IMR-90 (cell line): Measurements from ENCODE around the gene PPM1L. TPM values are rescaled to one million over a fixed set of nuclear protein-coding genes. Genes with fewer than 3 reads are reported as not detected.

Experiments used
- ATAC-seq: fragments of 200-7000 bp; cut with Tn5 transposase; 2 replicates; pipeline ENCODE4 v1.9.1; 2020; ENCODE audit warnings: low read depth, mild to moderate bottlenecking, moderate library complexity
- BruUV-seq: library from RNA; stranded (reverse); fragments of 400-500 nt; replicated peaks from 2 replicates; lab custom pipeline; 2021; lab: Mats Ljungman, UMichigan
- CTCF ChIA-PET: fragments of 300-600 bp; formaldehyde crosslinking; extraction: SDS; loops from one replicate; lab custom pipeline; 2021; ENCODE audit warnings: antibody characterized with exemption; lab: Yijun Ruan, JAX
- POLR2A ChIA-PET: fragments of 300-600 bp; sonication (Branson Sonifier 250); formaldehyde crosslinking; loops from one replicate; lab custom pipeline; 2022; ENCODE audit warnings: antibody characterized with exemption; ENCODE audit not compliant: unreplicated experiment; lab: Charles Lee
- DNase-seq: peaks from one replicate; pipeline ENCODE4 v3.0.0; 2013
- H2AFZ ChIP-seq: replicated peaks from 2 replicates; pipeline ENCODE3; 2013; ENCODE audit warnings: low read length, mild to moderate bottlenecking; ENCODE audit not compliant: poor library complexity
- H2AK5ac ChIP-seq: 2 replicates; pipeline ENCODE4 v1.6.1; 2013; ENCODE audit warnings: low read depth, low read length, inconsistent platforms
- H2AK9ac ChIP-seq: replicated peaks from 2 replicates; pipeline ENCODE3; 2013; ENCODE audit warnings: mild to moderate bottlenecking, low read depth, low read length, moderate library complexity; ENCODE audit not compliant: poor library complexity
- H2BK120ac ChIP-seq: 2 replicates; pipeline ENCODE4 v1.6.1; 2013; ENCODE audit warnings: low read depth, low read length, inconsistent platforms
- H2BK15ac ChIP-seq: 3 replicates; pipeline ENCODE4 v1.6.1; 2013; ENCODE audit warnings: low read depth, low read length, inconsistent platforms
- H2BK20ac ChIP-seq: 2 replicates; pipeline ENCODE4 v1.6.1; 2013; ENCODE audit warnings: low read depth, mild to moderate bottlenecking, inconsistent platforms, low read length, moderate library complexity
- H2BK5ac ChIP-seq: 2 replicates; pipeline ENCODE4 v1.6.1; 2013; ENCODE audit warnings: mild to moderate bottlenecking, low read depth, low read length, inconsistent platforms; ENCODE audit not compliant: poor library complexity, severe bottlenecking
- H3K14ac ChIP-seq: replicated peaks from 2 replicates; pipeline ENCODE4 v1.6.1; 2013; ENCODE audit warnings: low read depth, low read length, inconsistent platforms
- H3K18ac ChIP-seq: 2 replicates; pipeline ENCODE4 v1.6.1; 2013; ENCODE audit warnings: low read depth, low read length, control low read depth
- H3K23ac ChIP-seq: 2 replicates; pipeline ENCODE4 v1.6.1; 2013; ENCODE audit warnings: low read depth, low read length, inconsistent platforms
- H3K27ac ChIP-seq: 2 replicates; pipeline ENCODE4 v1.5.1; 2013; ENCODE audit warnings: mild to moderate bottlenecking, control low read depth, low read length; ENCODE audit not compliant: insufficient read depth
- H3K27me3 ChIP-seq: 2 replicates; pipeline ENCODE4 v1.6.1; 2013; ENCODE audit warnings: low read length; ENCODE audit not compliant: control insufficient read depth, insufficient read depth
- H3K36me3 ChIP-seq: 2 replicates; pipeline ENCODE4 v1.6.1; 2013; ENCODE audit warnings: low read length, mixed read lengths; ENCODE audit not compliant: control insufficient read depth, insufficient read depth
- H3K4ac ChIP-seq: 2 replicates; pipeline ENCODE4 v1.6.1; 2013; ENCODE audit warnings: low read depth, low read length, inconsistent platforms
- H3K4me1 ChIP-seq: 2 replicates; pipeline ENCODE4 v1.6.1; 2013; ENCODE audit warnings: low read length, mixed read lengths; ENCODE audit not compliant: control insufficient read depth, insufficient read depth
- H3K4me2 ChIP-seq: 2 replicates; pipeline ENCODE4 v1.6.1; 2013; ENCODE audit warnings: low read depth, mild to moderate bottlenecking, control low read depth, low read length, moderate library complexity
- H3K4me3 ChIP-seq: 2 replicates; pipeline ENCODE4 v1.5.1; 2013; ENCODE audit warnings: low read depth, mild to moderate bottlenecking, control low read depth, low read length, moderate library complexity; ENCODE audit not compliant: insufficient read depth
- H3K56ac ChIP-seq: 2 replicates; pipeline ENCODE4 v1.6.1; 2013; ENCODE audit warnings: low read length, inconsistent platforms; ENCODE audit not compliant: insufficient read depth; ENCODE audit errors: extremely low read depth
- H3K79me1 ChIP-seq, 2 experiments: 2 replicates each; pipeline ENCODE4 v1.6.1; 2013; ENCODE audit warnings: low read length in 2 of 2, inconsistent platforms in 1 of 2, low read depth in 1 of 2
- H3K9ac ChIP-seq: 2 replicates; pipeline ENCODE4 v1.6.1; 2013; ENCODE audit warnings: low read depth, low read length, control low read depth
- H3K9me1 ChIP-seq: 2 replicates; pipeline ENCODE4 v1.6.1; 2013; ENCODE audit warnings: low read length, inconsistent platforms; ENCODE audit not compliant: insufficient read depth
- H3K9me3 ChIP-seq: 2 replicates; pipeline ENCODE4 v1.6.1; 2013; ENCODE audit warnings: low read length; ENCODE audit not compliant: control insufficient read depth, insufficient read depth
- H4K20me1 ChIP-seq: 2 replicates; pipeline ENCODE4 v1.6.1; 2013; ENCODE audit warnings: low read length, inconsistent platforms; ENCODE audit not compliant: insufficient read depth
- H4K5ac ChIP-seq: 2 replicates; pipeline ENCODE4 v1.6.1; 2013; ENCODE audit warnings: mild to moderate bottlenecking, low read depth, low read length, control low read depth
- H4K8ac ChIP-seq, 2 experiments: 2 replicates each; pipeline ENCODE4 v1.6.1; 2013; ENCODE audit warnings: low read depth in 2 of 2, low read length in 2 of 2, control low read depth in 1 of 2, inconsistent platforms in 1 of 2
- H4K91ac ChIP-seq: 2 replicates; pipeline ENCODE4 v1.6.1; 2013; ENCODE audit warnings: low read depth, low read length, inconsistent platforms; ENCODE audit not compliant: insufficient read depth
- BHLHE40 ChIP-seq: fragments of 150-350 bp; IDR thresholded peaks from 2 replicates; pipeline ENCODE4 v1.6.1; 2016; ENCODE audit warnings: mild to moderate bottlenecking, low read depth, low read length
- CTCF ChIP-seq: conservative IDR thresholded peaks from 2 replicates; pipeline ENCODE4 v1.5.1; 2012; ENCODE audit warnings: mild to moderate bottlenecking, low read depth, low read length, improper control_type of control experiment
- MXI1 ChIP-seq: IDR thresholded peaks from 2 replicates; pipeline ENCODE4 v1.6.1; 2012; ENCODE audit warnings: low read depth, mild to moderate bottlenecking, low read length, moderate library complexity, borderline replicate concordance
- RAD21 ChIP-seq: IDR thresholded peaks from 2 replicates; pipeline ENCODE4 v1.6.1; 2012; ENCODE audit warnings: low read length, improper control_type of control experiment
- USF2 ChIP-seq: fragments of 150-350 bp; IDR thresholded peaks from 2 replicates; pipeline ENCODE4 v1.6.1; 2017; ENCODE audit warnings: mild to moderate bottlenecking, antibody characterized with exemption, low read length, low read depth
- dilution Hi-C: fragments of 300-500 bp; cut with HindIII; formaldehyde crosslinking; loops from one replicate; pipeline ENCODE4 v1.14.3; 2018; ENCODE audit warnings: low sequenced_read_pairs; ENCODE audit not compliant: unreplicated experiment
- in situ Hi-C: fragments of 300-500 bp; cut with MboI; formaldehyde crosslinking; loops from 3 replicates; pipeline ENCODE4 v1.14.3; 2019; ENCODE audit warnings: low sequenced_read_pairs, inconsistent platforms, mixed read lengths
- intact Hi-C: fragments of 100-400 bp; cut with micrococcal nuclease; formaldehyde crosslinking; loops from 2 replicates; pipeline ENCODE4 v1.10.0; 2022
- polyA plus RNA-seq, 3 experiments: library from polyadenylated mRNA; depleted of rRNA; stranded (reverse); fragments of >200 nt; gene quantifications; 2 replicates each; pipeline ENCODE4 v1.2.3, GENCODE V29; 2012; ENCODE audit warnings: low replicate concordance in 1 of 3
- total RNA-seq: library from RNA; depleted of rRNA; stranded (reverse); fragments of >200 nt; gene quantifications from 2 replicates; pipeline ENCODE4 v1.2.3, GENCODE V29; 2012

The PPM1L gene
- total and polyA plus RNA-seq, 2 of the 4 experiments (the other 2 are of a cell fraction) = 0.14 to 0.18 TPM

- no peak overlapping the region for H3K4me2 ChIP-seq
- no peaks in the 10 kb centered on the region for H3K9me3 ChIP-seq
- no peaks in the 10 kb centered on the region for H3K36me3 ChIP-seq
- POLR2A ChIA-PET = no interaction called here
- H3K56ac ChIP-seq = no peak overlapping the region
- H4K91ac ChIP-seq = no peak overlapping the region
- H3K23ac ChIP-seq = no peak overlapping the region
- H3K4ac ChIP-seq = no peak overlapping the region
- intact Hi-C loops = no loop called here
- H3K9ac ChIP-seq = no peak overlapping the region
- dilution Hi-C loops = no loop called here
- ATAC-seq (0 out of 2 replicates have a peak, but pooled peaks have one; percentile 35), DNase-seq (peak; percentile 7)
- H3K4me1 ChIP-seq = no peaks in the 10 kb centered on the region
- BruUV-seq = no TSS peak
- H3K18ac ChIP-seq = no peak overlapping the region
- H3K4me3 ChIP-seq = no peak overlapping the region
- no peaks in the 10 kb centered on the region for H4K20me1 ChIP-seq
- H2BK20ac ChIP-seq = no peak overlapping the region
- H3K9me1 ChIP-seq = no peaks in the 10 kb centered on the region
- CTCF ChIA-PET = interaction anchor here (1.0 kb wide), 1 partner anchor 318 kb away, joined by 3 read pairs; no protein-coding TSS in a partner anchor
- 0 out of 2 replicates have a peak, but pooled peaks have one; percentile 24 for TF ChIP-seq RAD21
- TF ChIP-seq BHLHE40 = no peak
- TF ChIP-seq USF2 = no peak
- TF ChIP-seq CTCF = peak; percentile 25
- no peak for TF ChIP-seq MXI1
- no peak overlapping the region for H3K14ac ChIP-seq
- H3K79me1 ChIP-seq = no peaks in the 10 kb centered on the region
- no peak overlapping the region for H3K27ac ChIP-seq
- no peak overlapping the region for H2BK15ac ChIP-seq
- in situ Hi-C loops = no loop called here
- H4K5ac ChIP-seq = no peak overlapping the region
- peaks cover 2% of the 10 kb centered on the region; the same call in 1 of the 2 replicates for H3K27me3 ChIP-seq
- H2AK5ac ChIP-seq = no peak overlapping the region
- no peak overlapping the region for H2AK9ac ChIP-seq
- no peak overlapping the region for H2BK5ac ChIP-seq
- no peak overlapping the region for H2AFZ ChIP-seq
- H2BK120ac ChIP-seq = no peak overlapping the region
- no peak overlapping the region for H4K8ac ChIP-seq
Observed at GRCh38 chr3:160956785-160957184, 200.8 kb downstream of the PPM1L start.
